Measurements from ENCODE around the gene DHX58.
A peak's percentile ranks its signal among the peaks of the same experiment; 100 is the strongest.

DNA sequence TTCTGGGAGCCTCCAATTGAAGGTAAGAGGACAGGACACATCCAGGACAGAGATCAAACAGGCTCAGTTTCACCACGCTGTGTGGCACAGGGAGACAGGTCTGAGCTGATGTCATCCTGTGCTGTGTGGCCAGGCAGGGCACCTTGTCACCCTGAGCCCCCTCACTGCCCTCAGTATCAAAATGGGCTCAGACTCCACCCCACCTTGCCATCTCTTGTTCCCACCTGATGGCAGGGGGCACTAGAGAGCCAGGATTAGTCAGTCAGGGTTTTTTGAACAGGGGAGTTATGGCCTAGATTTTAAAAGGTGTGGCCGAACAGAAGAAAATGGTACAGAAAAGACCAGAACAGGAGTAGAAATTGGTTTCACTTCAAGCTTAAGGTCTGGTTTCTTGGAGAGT is 6.0 kb upstream of the DHX58 start:
- TF ChIP-seq, protein P1, sequence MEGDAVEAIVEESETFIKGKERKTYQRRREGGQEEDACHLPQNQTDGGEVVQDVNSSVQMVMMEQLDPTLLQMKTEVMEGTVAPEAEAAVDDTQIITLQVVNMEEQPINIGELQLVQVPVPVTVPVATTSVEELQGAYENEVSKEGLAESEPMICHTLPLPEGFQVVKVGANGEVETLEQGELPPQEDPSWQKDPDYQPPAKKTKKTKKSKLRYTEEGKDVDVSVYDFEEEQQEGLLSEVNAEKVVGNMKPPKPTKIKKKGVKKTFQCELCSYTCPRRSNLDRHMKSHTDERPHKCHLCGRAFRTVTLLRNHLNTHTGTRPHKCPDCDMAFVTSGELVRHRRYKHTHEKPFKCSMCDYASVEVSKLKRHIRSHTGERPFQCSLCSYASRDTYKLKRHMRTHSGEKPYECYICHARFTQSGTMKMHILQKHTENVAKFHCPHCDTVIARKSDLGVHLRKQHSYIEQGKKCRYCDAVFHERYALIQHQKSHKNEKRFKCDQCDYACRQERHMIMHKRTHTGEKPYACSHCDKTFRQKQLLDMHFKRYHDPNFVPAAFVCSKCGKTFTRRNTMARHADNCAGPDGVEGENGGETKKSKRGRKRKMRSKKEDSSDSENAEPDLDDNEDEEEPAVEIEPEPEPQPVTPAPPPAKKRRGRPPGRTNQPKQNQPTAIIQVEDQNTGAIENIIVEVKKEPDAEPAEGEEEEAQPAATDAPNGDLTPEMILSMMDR (IDR thresholded peaks at IDR 0.05; ENCODE audit: low read length): peak; percentile 53
- no peak for TF ChIP-seq EZH2 (optimal IDR thresholded peaks at IDR 0.05; ENCODE audit: low read depth, low read length)
- no peak for TF ChIP-seq EZH2phosphoT487 (IDR thresholded peaks at IDR 0.05; ENCODE audit: low read length)
